ENCODE measurements around the gene GCA. TPM values are rescaled to one million over a fixed set of nuclear protein-coding genes. Genes with fewer than 3 reads are reported as not detected.

GCA gene
- total RNA-seq, 4 donors from 2014 or later = 8.2 to 29.0 (median 19.2) TPM

DNA sequence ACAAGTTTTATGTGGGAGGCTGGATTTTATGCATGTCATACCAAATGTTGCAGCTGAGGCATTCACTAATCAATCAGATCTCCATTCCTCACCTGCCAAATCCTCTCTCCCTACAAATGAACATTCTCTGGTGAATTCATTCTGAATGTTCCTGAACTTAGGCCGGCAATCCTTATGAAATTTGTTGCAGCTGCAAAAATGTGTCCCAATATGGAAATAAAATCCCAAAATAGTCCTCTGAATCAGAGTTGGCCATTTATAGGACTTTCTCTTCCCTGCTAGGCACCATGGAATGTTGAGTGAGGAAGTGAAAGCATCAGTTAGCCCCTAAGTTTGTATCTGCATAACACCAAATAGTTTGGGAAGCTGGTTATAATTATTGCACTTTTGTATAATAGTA is 25.6 kb downstream of the GCA start:
- H3K4me1 ChIP-seq = no peaks in the 10 kb centered on the region
- no peaks in the 10 kb centered on the region for H3K9me3 ChIP-seq
- H3K27ac ChIP-seq = no peak overlapping the region
- 68% methylated on average over 1 of the region's 1 CpG for WGBS
- H3K27me3 ChIP-seq = no peaks in the 10 kb centered on the region
- no peak for DNase-seq (ENCODE audit: low spot score in 2 of 2)
- no peak for TF ChIP-seq POLR2A (IDR thresholded peaks at IDR 0.05)
- TF ChIP-seq POLR2AphosphoS5 (IDR thresholded peaks at IDR 0.05) = no peak
- no peak for TF ChIP-seq EP300 (IDR thresholded peaks at IDR 0.05)
- TF ChIP-seq, protein P1, sequence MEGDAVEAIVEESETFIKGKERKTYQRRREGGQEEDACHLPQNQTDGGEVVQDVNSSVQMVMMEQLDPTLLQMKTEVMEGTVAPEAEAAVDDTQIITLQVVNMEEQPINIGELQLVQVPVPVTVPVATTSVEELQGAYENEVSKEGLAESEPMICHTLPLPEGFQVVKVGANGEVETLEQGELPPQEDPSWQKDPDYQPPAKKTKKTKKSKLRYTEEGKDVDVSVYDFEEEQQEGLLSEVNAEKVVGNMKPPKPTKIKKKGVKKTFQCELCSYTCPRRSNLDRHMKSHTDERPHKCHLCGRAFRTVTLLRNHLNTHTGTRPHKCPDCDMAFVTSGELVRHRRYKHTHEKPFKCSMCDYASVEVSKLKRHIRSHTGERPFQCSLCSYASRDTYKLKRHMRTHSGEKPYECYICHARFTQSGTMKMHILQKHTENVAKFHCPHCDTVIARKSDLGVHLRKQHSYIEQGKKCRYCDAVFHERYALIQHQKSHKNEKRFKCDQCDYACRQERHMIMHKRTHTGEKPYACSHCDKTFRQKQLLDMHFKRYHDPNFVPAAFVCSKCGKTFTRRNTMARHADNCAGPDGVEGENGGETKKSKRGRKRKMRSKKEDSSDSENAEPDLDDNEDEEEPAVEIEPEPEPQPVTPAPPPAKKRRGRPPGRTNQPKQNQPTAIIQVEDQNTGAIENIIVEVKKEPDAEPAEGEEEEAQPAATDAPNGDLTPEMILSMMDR (IDR thresholded peaks at IDR 0.05) = no peak
- H3K36me3 ChIP-seq = no peaks in the 10 kb centered on the region
- no peak overlapping the region for H3K4me3 ChIP-seq

DNA sequence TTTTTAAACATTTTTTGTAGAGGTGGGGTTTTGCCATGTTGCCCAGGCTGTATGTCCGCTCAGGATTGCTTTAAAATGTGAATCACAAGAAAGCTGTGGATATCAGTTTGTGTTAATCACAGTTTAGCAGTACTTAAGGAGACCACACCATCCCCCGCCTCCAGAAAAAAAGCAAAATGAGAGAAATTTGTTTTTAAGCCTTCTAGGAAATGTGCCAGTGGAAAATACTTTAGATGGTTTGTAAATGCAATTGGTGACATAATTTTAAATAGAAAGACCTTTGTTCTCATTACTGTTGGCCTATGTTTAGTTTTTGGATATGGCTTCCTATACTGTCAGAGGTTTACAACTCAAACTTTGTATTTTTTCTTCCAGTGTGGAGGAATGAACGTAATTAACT is 27.0 kb downstream of the GCA start:
- 74% methylated on average over 3 of the region's 3 CpGs for WGBS
- no peak for TF ChIP-seq EP300 (IDR thresholded peaks at IDR 0.05)
- no peak for TF ChIP-seq POLR2A (IDR thresholded peaks at IDR 0.05)
- TF ChIP-seq, protein P1 (IDR thresholded peaks at IDR 0.05) = no peak
- TF ChIP-seq POLR2AphosphoS5 (IDR thresholded peaks at IDR 0.05) = no peak

DNA sequence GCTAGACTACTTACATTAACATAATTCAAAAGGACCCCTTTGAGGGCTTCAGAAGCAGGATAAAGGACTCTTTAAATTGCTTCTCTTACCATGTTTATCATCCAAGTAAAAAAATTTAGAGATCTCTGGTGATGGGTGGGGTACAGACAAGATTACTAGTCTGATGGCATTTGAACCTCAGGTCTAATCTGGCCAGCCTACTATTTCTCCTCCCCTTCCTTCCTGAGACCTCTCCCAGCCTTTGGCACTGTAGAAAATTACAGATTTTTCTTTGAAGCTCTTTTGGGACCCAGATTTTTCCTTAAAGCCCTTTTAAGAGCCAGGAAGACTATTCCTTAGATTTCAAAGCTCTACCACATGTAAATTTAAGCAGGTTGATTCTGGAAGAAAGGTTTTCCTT is 28.9 kb downstream of the GCA start:
- Histone ChIP-seq H3K27ac (no peak overlapping the region), H3K9me3 (no peaks in the 10 kb centered on the region), H3K36me3 (no peaks in the 10 kb centered on the region), H3K4me3 (no peak overlapping the region), H3K4me1 (no peaks in the 10 kb centered on the region), H3K27me3 (no peaks in the 10 kb centered on the region)
- TF ChIP-seq, protein P1 (IDR thresholded peaks at IDR 0.05) = no peak
- TF ChIP-seq POLR2A (IDR thresholded peaks at IDR 0.05) = no peak
- no peak for TF ChIP-seq POLR2AphosphoS5 (IDR thresholded peaks at IDR 0.05)
- TF ChIP-seq EP300 (IDR thresholded peaks at IDR 0.05) = no peak
- DNase-seq (ENCODE audit: low spot score in 2 of 2) = no peak

More for the DNA sequence above, 27.0 kb downstream of the GCA start:
- Histone ChIP-seq H3K4me3 (no peak overlapping the region), H3K4me1 (no peaks in the 10 kb centered on the region), H3K27ac (no peak overlapping the region), H3K27me3 (no peaks in the 10 kb centered on the region), H3K36me3 (no peaks in the 10 kb centered on the region), H3K9me3 (no peaks in the 10 kb centered on the region)
- no peak for DNase-seq (ENCODE audit: low spot score in 2 of 2)

DNA sequence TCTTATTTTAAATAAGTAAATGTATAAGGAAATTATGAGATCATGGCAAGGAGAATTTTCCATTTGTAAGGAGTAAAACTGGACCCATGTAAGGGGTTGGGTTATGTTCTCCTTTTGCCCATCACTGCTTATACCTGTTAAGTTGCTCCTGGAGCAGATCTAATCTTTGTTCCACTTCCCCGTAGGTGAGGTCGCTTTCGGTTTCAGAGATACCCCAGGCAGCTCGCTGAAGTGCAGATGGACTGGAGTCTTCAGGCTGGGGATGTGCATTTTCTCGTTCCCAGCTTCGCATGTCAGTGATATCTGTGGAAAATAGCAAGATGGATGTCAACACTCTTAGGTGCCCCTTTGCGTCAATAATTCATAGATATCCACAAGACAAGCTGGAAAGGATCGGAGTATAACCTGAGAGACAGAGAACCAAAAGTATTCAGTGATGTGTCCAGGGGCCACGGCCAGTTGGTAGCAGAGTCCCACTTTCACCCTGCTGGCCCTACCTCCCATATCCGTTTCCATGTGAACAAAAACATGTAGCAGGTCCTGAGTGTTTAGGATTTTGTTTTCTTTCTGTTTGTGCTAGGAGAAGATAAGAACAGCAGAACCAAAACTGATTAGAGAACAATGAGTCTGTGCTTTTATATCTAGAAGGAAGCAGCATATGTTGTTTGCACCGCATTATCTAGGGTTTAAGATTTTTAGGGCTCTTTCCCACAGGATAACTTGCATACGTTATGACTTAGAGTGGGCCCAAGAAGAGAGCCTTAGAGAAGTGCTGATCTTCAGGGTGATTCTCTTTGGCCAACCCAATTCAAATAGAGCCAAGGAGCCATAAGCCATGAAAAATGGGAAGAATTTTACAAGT is 36.0 kb downstream of the GCA start:
- Histone ChIP-seq H3K4me1 (no peaks in the 10 kb centered on the region), H3K4me3 (no peak overlapping the region), H3K27ac (no peak overlapping the region), H3K9me3 (no peaks in the 10 kb centered on the region), H3K27me3 (no peaks in the 10 kb centered on the region), H3K36me3 (no peaks in the 10 kb centered on the region)
- no peak for DNase-seq (ENCODE audit: low spot score in 2 of 2)
- WGBS = 90% methylated on average over 12 of the region's 12 CpGs
- TF ChIP-seq EP300 (IDR thresholded peaks at IDR 0.05) (no peak), POLR2A (IDR thresholded peaks at IDR 0.05) (no peak), POLR2AphosphoS5 (IDR thresholded peaks at IDR 0.05) (no peak)
- TF ChIP-seq, protein P1 (IDR thresholded peaks at IDR 0.05) = no peak

DNA sequence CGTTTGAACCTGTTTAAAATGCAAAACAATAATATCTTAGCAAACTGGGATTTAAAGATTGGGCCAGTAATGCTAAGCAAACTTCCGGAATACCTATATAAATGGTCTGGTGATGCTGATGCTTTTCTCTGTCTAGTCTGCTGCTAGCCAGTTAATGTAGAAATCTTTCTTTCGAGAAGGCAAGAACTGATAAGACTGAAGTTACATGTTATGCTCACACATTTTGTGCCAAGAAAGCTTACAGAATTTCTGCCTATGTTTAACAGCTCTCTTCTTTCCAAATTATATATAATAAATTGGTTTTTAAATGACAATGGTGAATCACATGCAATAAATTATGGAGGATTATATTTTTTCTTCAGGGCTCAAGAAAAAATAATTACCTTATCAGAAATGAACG is 37.9 kb downstream of the GCA start:
- no peak for TF ChIP-seq EP300 (IDR thresholded peaks at IDR 0.05)
- no peak for TF ChIP-seq POLR2A (IDR thresholded peaks at IDR 0.05)
- TF ChIP-seq, protein P1 (IDR thresholded peaks at IDR 0.05) = no peak
- TF ChIP-seq POLR2AphosphoS5 (IDR thresholded peaks at IDR 0.05) = no peak
- no peak overlapping the region for H3K27ac ChIP-seq
- no peaks in the 10 kb centered on the region for H3K36me3 ChIP-seq
- no peaks in the 10 kb centered on the region for H3K4me1 ChIP-seq
- 50% methylated on average over 4 of the region's 4 CpGs for WGBS
- no peak for DNase-seq (ENCODE audit: low spot score in 2 of 2)
- no peaks in the 10 kb centered on the region for H3K27me3 ChIP-seq
- no peaks in the 10 kb centered on the region for H3K9me3 ChIP-seq
- no peak overlapping the region for H3K4me3 ChIP-seq
